ENCODE data around the gene MAGEB17.

GRCh38 chrX:16124201-16124600 is 43.1 kb upstream of the MAGEB17 start:
- no peak for TF ChIP-seq CTCF (IDR thresholded peaks at IDR 0.05)
- TF ChIP-seq POLR2A (IDR thresholded peaks at IDR 0.05): no peak
- TF ChIP-seq POLR2AphosphoS5 (IDR thresholded peaks at IDR 0.05; ENCODE audit: insufficient read depth in 1 of 2, low read depth in 1 of 2): no peak

All from vagina (tissue), 2 donors.